LNCaP clone FGC (cell line): ENCODE results near the gene SLC16A3.

ENCODE experiments used
- DNase-seq: peaks from one replicate; pipeline ENCODE4 v3.0.0-alpha.2; 2011; ENCODE audit warnings: low read depth
- H3K4me3 ChIP-seq: 2 replicates; pipeline ENCODE4 v1.5.1; 2011; ENCODE audit warnings: mild to moderate bottlenecking, low read depth, low read length, control low read depth
- TF ChIP-seq, protein P1 (sequence below): IDR thresholded peaks from 2 replicates; pipeline ENCODE4 v1.5.1; 2012; ENCODE audit warnings: mild to moderate bottlenecking; ENCODE audit not compliant: control insufficient read depth, insufficient read depth; ENCODE audit errors: extremely low read depth

The SLC16A3 gene

DNA sequence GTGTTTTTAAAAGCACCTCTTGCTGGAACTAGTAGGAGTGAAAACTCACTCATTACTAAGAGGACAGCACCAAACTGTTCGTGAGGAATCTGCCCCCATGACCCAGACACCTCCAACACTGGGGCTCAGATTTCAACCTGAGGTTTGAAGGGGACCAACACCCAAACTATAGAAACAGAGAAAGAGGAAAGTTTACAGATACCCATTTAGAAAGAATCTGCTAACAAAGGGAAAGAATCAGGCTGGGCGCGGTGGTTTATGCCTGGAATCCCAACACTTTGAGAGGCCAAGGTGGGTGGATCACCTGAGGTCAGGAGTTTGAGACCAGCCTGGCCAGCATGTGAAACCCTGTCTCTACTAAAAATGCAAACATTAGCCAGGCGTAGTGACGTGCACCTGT, 48.1 kb downstream of the SLC16A3 start:
- TF ChIP-seq, protein P1, sequence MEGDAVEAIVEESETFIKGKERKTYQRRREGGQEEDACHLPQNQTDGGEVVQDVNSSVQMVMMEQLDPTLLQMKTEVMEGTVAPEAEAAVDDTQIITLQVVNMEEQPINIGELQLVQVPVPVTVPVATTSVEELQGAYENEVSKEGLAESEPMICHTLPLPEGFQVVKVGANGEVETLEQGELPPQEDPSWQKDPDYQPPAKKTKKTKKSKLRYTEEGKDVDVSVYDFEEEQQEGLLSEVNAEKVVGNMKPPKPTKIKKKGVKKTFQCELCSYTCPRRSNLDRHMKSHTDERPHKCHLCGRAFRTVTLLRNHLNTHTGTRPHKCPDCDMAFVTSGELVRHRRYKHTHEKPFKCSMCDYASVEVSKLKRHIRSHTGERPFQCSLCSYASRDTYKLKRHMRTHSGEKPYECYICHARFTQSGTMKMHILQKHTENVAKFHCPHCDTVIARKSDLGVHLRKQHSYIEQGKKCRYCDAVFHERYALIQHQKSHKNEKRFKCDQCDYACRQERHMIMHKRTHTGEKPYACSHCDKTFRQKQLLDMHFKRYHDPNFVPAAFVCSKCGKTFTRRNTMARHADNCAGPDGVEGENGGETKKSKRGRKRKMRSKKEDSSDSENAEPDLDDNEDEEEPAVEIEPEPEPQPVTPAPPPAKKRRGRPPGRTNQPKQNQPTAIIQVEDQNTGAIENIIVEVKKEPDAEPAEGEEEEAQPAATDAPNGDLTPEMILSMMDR = no peak
- H3K4me3 ChIP-seq = no peak overlapping the region
- no peak for DNase-seq

DNA sequence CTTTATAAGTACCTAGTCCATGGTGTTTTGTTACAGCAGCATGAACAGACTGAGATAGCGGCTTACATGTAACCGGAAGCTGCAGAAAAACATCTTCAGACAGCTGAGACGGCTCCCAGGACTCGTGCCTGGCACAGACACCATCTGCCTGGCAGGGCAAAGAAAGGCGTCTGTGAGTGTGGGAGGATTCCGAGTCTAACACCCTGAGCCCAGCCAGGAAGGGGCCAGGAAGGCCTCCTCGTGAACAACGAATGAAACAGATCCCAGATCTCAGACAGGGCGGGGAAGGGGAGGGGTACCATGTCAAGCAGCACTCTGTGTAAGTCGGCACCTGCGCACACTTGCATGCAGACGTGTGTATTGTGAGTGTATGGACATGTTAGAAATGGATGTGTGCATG, 49.0 kb downstream of the SLC16A3 start:
- no peak overlapping the region for H3K4me3 ChIP-seq
- TF ChIP-seq, protein P1 = no peak
- no peak for DNase-seq

DNA sequence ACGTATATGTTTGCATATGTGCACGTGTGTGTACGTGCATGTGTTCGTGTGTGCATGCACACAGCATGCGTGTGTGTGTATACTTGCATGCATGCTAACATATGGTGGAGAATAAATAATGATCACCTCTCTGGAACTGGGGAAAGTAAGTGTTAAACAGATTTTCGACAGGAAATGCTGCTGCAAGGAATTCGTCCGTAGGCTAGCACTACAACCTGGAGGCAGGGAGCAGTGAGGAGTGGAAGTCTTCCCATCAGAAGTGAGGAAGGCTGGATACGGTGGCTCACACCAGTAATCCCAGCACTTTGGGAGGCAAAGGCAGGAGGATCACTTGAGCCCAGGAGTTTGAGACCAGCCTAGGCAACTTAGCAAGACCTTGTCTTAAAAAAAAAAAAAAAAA, 49.5 kb downstream of the SLC16A3 start:
- no peak for DNase-seq
- TF ChIP-seq, protein P1 = no peak
- H3K4me3 ChIP-seq = no peak overlapping the region

DNA sequence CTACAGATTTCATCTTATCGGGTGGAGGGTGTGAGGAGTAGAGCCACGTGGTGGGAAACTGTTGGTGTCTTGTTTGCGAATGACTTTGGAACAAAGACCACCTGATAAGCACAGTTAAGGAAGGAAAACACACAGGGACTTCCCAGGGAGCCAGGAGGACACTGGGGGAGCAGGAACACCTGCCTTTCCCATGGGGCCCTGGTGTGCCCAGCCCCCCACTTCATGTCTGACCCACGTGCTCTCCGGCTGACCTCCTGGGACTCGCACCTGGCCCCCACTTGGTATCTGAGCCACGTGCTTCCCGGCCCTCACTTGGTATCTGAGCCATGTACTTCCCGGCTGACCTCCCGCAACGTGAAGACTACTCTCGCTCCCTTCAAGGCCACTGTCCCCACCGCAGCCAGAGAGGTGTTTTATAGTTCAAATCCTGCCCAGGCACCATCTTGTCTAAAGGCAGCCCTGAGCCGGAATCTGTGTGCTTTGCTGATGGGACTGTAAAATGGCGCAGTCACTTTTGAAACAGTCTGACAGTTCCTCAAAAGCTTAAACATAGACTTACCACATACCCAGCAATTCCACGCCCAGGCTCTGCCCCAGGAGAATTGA, 50.0 kb downstream of the SLC16A3 start:
- TF ChIP-seq, protein P1 = no peak
- no peak for DNase-seq
- H3K4me3 ChIP-seq = no peak overlapping the region

DNA sequence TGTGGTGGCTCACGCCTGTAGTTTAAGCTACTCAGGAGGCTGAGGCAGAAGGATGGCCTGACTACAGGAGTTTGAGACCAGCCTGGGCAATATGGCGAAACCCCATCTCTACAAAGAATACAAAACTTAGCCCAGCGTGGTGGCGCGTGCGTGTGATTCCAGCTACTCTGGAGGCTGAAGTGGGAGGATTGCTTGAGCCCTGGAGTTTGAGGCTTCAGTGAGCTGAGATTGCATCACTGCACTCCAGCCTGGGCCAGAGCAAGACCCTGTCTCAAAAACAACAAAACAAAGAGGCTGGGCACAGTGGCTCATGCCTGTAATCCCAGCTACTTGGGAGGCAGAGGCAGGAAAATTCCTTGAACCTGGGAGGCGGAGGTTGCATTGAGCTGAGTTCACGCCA, 51.7 kb downstream of the SLC16A3 start:
- no peak overlapping the region for H3K4me3 ChIP-seq
- no peak for DNase-seq
- TF ChIP-seq, protein P1 = no peak

DNA sequence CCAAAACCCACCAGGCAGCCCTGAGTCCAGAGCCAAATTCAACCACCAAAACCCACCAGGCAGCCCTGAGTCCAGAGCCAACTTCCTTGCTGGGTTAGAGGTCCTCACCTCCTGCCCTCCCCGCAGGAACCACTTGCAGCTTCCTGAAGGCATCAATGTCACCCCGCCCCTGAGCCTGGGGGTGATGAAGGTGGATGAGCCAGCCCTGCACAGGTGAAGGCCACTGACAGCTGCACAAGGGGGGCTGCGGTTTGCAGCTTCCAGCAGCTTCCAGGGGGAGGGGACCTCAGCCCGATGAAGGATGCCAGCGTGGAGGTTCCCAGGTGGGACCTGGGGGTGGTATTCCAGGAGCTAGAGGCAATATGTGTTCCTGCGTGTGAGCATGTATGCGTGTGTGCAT, 52.2 kb downstream of the SLC16A3 start:
- no peak overlapping the region for H3K4me3 ChIP-seq
- TF ChIP-seq, protein P1 = no peak
- no peak for DNase-seq
